Activated T-helper 1 cell treated with Interleukin-2 at 50 U/mL for 16 hours (primary cell): ENCODE measurements around the gene TRMT10C.
"Not testable (repeated sequence)": the region's sequence is repeated elsewhere in the genome, so short reads cannot be mapped to it uniquely, and the experiment has no call there.

ENCODE experiments used
- DNase-seq: peaks from one replicate; pipeline ENCODE4 v3.0.0-alpha.2; 2020; ENCODE audit warnings: low read depth

TRMT10C gene

DNA sequence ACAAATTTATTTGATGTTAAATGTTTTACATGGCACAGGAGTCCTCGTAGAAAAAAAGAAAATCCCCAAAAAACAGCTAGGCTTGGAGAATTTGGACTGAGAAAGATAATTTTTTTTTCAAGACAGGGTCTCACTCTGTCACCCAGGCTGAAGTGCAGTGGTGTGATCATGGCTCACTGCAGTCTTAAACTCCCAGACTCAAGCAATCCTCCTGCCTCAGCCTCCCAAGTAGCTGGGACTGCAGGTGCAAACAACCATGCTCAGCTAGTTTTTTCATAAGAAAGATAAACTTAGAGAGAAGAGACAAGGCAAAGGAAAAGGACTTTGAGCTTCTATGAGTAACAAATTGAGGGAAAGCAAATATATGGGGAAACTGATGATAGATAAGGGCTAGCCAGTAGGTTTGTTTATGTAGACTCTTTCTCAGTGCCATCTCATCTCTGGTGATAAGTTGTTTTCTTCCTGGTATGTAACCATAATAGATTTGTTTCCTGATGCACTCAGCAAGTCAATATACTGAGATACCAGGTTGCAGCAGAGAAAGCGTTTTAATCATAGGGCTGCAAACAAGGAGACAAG is 13.1 kb upstream of the TRMT10C start:
- DNase-seq: no peak

DNA sequence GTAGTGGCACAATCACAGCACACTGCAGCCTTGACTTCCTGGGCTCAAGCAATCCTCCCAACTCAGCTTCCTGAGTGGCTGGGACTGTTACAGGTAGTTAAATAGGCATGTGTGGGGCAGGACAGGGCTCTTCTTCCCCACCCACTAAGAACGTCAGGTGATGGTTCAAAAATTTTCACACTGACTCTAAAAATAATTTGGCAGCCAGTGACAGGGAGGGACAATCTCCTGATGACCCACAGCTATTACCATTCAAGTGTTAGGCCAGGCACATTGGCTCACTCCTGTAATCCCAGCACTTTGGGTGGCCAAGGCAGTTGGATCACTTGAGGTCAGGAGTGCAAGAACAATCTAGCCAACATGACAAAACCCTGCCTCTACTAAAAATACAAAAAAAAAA is 12.2 kb upstream of the TRMT10C start:
- DNase-seq: no peak

DNA sequence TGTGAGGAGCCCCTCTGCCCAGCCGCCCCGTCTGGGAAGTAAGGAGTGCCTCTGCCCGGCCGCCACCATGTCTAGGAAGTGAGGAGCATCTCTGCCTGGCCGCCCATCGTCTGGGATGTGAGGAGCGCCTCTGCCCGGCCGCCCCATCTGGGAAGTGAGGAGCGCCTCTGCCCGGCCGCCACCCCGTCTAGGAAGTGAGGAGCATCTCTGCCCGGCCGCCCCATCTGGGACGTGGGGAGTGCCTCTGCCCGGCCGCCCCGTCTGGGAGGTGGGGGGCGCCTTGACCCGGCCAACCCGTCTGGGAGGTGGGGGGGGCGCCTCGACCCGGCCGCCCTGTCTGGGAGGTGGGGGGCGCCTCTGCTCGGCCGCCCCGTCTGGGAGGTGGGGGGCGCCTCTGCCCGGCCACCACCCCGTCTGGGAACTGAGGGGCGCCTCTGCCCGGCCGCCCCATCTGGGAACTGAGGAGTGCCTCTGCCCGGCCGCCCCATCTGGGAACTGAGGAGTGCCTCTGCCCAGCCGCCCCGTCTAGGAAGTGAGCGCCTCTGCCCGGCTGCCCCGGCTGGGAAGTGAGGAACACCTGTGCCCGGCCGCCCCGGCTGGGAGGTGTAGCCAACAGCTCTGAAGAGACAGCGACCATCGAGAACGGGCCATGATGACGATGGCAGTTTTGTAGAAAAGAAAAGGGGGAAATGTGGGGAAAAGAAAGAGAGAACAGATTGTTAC is 10.1 kb upstream of the TRMT10C start:
- not testable (repeated sequence) for DNase-seq

DNA sequence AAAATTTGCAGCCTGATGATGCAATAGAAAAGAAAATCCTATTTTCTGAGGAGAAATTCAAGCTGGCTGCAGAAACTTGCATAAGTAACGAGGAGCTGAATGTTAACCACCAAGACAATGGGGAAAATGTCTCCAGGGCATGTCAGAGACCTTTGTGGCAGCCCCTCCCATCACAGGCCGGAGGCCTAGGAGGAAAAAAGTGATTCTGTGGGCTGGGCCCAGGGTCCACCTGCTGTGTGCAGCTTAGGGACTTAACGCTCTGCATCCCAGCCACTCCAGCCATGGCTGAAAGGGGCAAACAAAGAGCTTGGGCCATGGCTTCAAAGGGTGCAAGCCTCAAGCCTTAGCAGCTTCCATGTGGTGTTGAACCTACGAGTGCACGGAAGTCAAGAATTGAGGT is 8.3 kb upstream of the TRMT10C start:
- DNase-seq: not testable (repeated sequence)

DNA sequence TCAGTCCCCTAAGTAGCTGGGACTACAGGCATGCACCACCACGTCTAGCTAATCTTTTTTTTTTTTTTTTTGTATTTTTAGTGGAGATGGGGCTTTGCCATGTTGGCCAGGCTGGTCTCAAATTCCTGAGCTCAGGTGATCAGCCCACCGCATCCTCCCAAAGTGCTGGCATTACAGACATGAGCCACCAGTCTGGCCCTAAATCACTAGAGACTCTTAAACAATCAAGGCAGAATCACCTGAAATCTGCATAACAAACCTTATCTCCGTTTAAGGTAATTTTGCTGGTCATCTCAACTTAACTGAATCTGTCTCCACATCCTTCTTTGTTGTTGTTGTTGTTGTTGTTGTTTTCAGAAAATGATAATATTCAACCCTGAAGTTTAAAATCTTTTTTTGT is 5.6 kb upstream of the TRMT10C start:
- DNase-seq: no peak

DNA sequence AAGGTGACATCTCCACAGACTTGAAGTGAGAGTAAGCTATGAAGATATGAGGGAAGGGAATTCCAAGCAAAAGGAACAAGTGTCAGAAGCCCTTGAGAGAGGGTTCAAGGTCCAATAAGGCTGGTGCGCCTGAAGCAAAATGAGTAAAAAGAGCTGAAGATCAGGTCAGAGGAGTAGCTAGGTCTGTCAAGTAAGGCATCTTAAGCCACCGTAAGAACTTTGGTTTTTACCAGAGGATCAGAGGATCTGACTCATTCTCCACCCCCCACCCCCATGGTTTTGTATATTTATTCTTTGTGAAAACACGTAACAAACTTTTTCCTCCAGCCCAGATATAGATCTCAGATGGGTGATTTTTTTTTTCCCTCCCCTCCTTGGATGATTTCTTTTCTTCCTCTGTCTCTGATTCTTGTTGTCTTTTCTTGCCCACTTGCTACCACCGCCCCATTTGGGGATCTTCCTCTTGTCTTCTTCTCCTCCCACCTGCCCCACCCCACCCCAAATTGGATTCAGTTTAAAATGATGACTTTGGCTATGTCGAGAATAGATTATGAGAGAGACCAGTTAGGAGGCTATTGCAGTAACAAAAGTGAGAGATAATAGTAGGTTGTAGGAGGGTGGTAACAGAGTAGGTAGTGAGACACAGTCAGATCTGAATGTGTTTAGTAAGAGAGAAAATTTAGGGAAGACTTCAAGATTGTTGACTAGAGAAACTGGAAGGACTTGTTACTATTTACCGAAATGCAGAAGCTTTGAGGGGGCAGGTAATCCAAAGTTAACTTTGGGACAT is 6.1 kb downstream of the TRMT10C start:
- DNase-seq: no peak

DNA sequence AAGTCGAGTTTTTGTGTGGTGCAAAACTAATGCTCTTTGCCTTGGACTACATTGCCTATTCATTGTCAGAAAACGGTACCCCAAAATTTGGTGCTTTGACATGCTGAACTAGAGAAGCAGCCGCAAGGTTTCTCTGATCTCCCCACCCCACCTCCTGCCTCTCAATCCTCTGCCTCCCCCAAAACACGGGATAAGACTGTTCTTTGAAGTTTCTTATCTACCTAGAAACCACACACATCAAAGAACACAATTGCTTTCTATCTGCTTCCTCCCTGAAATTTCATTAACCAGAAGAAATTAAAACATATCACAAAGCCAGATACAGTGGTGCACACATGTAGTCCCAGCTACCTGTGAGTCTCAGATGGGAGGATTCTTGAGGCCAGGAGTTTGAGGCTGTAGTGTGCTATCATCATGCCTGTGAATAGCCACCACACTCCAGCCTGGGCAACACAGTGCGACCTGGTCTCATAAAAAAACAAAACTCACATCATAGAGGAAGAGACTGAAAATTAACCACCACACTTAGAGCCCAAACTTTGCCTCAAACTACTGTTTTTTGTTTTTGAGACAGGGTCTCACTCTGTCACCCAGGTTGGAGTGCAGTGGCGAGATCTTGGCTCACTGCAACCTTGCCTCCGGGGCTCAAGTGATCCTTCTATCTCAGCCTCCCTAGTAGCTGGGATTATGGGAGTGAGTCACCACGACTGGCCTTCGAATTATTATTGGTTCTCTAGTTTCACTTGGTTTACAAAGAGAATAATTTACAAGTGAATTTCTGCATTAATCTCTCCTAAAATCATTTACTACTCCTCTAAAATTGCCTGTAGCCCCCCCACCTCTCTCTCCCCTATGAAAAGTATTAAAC is 9.6 kb downstream of the TRMT10C start:
- no peak for DNase-seq

DNA sequence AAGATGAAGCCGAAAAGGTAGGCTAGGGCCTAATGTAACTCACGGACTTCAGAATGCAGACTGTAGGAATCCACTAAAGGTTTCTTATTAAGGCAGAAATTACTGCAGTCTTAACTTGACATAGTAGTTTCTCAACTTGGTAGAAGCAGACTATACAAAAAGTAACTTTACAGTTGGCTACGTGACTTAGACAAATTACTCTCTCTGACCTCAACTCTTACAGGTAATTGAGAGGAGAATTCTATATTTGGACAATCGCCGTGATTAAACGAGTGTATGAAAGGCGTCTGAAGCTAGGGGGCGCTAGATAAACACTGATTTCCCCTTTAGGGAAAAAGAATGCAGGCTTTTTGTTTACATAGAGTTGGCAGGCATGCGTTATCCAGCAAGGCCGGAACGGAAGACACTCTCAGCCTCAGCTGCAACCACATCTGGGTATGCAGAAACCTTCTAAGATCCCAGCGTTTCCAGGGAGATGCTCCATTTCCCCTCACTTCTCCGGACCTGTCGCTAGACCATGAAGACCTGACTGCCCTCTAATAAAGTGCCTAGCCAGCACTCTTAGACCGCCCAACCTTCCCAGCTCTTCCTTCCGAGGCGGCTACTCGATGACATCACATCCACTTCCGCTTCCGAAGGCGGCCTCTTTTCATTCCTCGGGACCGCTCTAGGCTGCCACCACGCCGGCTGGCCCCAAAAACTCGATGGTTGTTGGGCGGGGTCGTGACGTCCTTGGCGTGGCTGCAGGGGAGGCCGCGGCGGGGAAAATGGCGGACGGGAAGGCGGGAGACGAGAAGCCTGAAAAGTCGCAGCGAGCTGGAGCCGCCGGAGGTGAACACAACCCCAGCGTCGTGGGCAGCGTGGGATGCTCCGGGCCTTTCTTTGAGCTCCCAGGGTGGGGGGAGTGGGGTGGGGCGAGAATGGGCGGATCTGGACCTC is 12.1 kb downstream of the TRMT10C start, which contains the start of gene PCNP:
Gene PCNP, plus strand, starts transcription at position 732 of the 939 bp plus-strand sequence. Its CDS starts 36 bp downstream, at position 768.
- DNase-seq: peak; percentile 97

DNA sequence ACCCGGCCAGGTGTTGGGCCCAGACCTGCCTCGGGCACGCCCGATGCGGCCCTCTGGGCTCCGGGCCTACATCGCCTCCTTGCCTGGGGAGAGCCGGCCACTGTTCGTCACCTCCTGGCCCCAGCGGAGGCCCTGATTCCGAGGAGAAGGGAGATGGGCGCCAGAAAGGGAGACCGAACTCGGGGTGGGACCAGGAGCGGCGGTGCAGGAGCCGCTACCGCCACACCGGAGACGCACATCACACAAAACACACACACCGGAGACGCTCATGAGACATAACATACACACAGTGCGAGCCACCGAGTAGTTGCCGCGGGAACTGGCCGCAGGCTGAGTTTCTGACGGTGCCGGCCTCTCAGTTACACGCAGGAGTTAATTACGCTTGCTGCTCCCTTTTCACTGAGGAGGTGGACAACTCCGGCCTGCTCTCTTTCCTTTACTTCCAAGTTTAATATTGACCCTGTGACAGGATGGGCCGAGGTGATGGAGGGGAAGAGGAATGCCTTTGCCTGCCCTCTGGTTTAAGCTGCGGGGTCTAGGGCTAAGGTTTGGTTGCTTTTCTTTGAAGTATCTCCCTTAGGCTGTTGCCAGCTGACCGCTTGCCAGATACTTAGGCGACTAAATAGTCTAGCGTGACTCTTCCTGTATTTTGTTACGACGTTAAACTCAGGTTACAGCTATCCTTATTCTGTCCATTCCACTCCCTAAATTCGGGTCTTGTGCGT is 12.9 kb downstream of the TRMT10C start:
- DNase-seq: no peak

DNA sequence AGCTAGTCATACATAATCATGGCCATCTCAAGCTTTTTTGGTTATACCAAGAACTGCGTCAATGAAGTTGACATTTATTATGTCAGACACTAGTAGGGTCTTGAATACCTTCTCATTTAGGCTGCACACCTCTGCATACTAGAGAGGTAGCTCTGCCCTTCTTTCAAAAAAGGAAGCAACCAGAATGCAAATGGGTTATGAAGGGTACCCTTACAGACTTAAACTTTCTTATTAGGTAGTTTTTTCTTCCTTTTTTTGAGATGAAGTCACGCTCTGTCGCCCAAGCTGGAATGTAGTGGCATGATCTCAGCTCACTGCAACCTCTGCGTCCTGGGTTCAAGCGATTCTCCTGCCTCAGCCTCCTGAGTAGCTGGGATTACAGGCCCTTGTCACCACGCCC is 15.6 kb downstream of the TRMT10C start:
- no peak for DNase-seq

DNA sequence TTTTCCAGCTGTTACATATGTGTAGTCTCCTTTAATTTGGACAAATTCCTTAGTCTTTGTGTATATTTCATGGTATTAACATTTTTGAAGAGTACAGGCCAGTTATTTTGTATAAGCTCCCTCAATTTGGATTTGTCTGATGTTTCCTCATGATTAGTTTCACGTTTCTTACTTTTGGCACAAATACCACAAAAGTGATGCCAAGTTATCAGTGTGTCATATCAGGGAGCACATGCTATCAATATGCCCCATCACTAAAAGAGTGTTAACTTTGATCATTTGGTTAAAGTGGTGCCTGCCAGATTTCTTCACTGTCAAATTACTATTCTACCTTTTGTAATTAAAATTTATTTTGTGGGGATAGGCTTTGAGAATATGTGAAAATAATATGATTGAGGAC is 26.9 kb downstream of the TRMT10C start:
- DNase-seq: no peak

DNA sequence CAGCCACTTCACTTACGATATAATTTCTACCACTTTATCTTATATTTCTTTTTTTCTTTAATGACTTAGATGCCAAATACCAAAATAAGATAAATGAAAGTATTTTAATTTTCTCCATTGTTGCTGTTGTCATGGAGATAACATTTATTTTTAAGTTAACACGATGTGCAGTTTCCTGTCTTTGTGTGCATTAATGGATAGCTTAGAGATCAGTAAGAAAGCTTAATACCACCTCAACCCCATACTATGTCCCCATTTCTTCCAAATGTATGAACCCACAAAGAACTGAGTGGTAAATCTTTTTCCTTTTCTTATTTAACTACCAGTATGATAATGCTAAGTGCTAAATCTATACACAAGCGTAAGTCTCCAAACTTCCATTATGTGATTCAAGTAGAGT is 29.4 kb downstream of the TRMT10C start:
- DNase-seq: no peak

DNA sequence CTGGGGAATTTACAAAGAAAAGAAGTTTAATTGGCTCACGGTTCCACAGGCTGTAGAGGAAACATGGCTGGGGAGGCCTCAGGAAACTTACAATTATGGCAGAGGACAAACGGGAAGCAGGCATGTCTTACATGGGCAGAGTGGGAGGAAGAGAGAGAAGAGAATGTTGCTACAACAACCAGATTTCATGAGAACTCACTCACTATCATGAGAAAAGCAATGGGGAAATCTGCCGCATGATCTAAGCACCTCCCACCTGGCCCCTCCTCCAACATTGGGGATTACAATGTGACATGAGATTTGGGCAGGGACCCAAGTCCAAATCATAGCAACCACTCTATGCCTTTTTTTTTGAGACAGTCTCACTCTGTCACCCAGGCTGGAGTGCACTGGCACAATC is 41.1 kb downstream of the TRMT10C start:
- no peak for DNase-seq

DNA sequence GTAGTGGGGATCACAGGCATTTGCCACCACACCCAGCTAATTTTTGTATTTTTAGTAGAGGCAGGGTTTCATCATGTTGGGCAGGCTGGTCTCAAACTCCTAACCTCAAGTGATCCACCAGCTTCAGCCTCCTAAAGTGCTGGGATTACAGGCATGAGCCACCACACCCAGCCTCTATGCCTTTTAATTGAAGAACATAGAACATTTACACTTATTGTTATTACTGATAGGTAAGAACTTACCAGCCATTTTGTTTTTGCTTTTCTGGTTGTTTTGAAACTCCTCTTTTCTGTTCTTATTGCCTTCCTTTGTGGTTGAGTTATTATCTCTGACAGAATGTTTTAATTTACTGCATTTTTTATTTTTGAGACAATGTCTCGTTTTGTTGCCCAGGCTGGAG is 41.5 kb downstream of the TRMT10C start:
- no peak for DNase-seq

DNA sequence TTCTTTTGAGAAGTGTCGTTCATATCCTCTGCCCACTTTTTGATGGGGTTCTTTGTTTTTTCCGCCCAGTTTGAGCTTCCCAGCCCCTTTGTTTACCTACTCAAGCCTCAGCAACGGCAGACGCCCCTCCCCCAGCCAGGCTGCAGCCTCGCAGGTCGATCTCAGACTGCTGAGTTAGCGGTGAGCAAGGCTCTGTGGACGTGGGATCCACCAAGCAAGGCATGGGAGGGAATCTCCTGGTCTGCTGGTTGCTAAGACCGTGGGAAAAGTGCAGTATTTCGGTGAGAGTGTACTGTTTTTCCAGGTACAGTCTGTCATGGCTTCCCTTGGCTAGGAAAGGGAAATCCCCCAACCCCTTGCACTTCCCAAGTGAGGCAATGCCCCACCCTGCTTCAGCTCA is 43.7 kb downstream of the TRMT10C start:
- not testable (repeated sequence) for DNase-seq

DNA sequence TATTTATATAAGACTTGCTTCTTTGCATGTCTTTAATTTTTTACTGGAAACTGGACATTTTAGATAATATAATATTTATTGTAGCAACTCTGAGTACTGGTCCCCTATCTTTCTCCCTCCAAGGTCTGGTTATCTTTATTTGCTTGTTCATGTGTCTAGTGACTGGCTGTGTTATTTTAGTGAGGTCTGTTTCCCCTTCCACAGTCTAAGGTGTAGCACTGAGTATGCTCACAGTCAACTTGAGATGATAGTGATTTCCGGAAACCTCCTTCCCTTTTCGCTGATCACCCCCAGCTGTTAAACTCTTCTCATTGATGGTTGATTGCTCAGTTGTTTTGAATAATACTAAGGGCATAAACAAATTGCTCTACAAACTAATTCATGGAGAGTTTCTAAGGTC is 49.4 kb downstream of the TRMT10C start:
- DNase-seq: no peak

DNA sequence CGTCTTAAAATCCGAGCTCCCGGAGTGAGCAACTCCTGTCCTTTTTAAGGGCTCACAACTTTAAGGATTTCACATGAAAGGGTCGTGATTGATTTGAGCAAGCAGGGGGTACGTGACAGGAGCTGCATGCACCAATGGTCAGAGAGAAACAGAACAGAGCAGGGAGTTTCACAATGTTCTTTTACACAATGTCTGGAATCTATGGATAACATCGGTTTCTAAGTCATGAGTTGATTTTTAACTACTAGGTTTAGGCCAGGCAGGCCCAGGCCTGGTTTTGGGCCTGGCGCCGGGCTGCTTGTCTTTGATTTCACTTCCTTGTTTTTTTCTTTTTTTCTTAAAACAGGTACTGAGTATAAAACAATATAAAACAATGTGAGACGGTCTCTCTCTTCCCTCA is 51.3 kb downstream of the TRMT10C start:
- DNase-seq: not testable (repeated sequence)

DNA sequence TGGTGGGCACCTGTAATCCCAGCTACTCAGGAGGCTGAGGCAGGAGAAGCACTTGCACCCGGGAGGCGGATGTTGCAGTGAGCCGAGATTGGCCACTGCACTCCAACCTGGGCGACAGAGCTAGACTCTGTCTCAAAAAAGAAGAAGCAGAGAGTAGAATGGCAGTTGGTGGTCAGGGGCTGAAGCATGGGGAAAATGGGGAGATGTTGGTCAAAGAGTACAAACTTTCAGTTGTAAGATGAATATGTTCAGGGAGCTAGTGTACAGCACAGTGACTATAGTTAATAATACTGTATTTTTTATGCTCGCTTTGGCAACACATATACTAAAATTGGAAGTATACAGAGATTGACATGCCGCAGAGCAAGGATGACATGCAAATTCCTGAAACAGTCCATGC is 53.9 kb downstream of the TRMT10C start:
- DNase-seq: no peak
